ENCODE results near the gene FBXW11.

The FBXW11 gene

GRCh38 chr5:172006321-172007174 lies at the start of gene FBXW11:
TSS of gene FBXW11 (minus strand) at chr5:172006638. CDS start at chr5:172006502, 136 bp downstream.
- H3K4me3 ChIP-seq (ENCODE audit: low read depth, low read length): peak within 1 kb of the TSS; percentile 91
- peak; percentile 88 for DNase-seq (ENCODE audit: low read depth)

DNA sequence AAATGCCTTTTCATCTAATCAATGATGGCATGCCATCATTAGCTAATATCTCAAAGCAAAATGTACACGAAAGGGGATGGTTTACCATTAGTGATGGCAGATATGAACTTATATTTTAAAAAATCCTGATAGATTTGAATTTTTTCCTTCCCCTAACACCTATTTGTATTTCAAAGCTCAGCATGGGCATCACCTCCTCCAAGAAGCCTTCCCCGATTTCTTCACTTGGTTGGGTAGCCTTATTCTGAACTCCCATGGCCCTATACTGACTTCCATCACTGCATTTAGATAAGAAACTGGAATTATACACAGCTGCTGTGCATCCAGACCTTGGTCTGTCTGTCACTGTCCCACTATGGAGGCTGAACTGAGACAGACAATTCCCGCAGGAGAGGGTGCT lies 49.6 kb upstream of the FBXW11 start:
- no peak overlapping the region for H3K4me3 ChIP-seq (ENCODE audit: low read depth, low read length)
- no peak for DNase-seq (ENCODE audit: low read depth)

DNA sequence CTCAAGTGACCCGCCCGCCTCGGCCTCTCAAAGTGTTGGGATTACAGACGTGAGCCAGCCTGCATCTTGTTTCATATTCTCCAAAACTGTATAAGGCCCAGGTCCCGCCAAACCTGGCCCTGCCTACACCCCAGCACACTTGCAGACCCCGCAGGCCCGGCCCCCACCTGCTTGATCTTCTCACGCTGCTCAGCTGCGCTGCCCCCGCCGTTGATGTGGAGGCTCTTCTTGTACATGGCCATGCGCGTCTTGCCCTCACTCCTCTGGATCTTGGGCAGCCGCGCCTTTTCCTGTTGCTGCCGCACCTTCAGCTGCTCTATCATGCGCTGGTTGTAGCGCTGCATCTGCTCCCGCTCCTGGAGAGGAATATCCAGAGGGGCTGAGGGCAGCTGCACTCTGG lies 49.0 kb upstream of the FBXW11 start:
- no peak for DNase-seq (ENCODE audit: low read depth)

DNA sequence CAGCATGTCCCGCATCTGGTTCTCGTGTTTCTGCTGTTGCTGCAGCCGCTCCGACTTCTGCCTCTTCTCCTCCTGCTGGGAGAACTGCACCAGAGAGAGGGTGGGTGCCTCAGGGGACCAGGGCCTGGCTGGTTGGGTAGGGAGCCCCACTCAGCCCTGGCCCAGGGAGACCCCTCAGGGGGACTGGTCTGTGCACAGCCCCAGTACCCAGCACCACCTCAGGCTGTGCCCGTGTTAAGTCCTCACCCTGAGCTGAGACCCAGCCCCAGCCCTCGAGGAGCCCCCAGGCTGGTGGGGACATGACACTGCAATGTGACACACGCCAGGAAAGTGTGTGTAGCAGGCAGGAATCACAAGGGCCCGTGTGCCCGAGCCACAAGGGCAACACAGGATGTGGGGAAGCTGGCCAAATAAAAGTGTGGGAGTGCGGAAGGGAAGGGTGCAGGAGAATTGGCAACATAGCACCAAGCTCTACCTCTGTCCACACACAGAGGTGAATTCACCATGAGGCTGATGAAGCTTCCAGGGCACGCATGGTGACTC lies 48.2 kb upstream of the FBXW11 start:
- H3K4me3 ChIP-seq (ENCODE audit: low read depth, low read length): no peak overlapping the region
- DNase-seq (ENCODE audit: low read depth): no peak

More for the DNA sequence above, 49.0 kb upstream of the FBXW11 start:
- no peak overlapping the region for H3K4me3 ChIP-seq (ENCODE audit: low read depth, low read length)

DNA sequence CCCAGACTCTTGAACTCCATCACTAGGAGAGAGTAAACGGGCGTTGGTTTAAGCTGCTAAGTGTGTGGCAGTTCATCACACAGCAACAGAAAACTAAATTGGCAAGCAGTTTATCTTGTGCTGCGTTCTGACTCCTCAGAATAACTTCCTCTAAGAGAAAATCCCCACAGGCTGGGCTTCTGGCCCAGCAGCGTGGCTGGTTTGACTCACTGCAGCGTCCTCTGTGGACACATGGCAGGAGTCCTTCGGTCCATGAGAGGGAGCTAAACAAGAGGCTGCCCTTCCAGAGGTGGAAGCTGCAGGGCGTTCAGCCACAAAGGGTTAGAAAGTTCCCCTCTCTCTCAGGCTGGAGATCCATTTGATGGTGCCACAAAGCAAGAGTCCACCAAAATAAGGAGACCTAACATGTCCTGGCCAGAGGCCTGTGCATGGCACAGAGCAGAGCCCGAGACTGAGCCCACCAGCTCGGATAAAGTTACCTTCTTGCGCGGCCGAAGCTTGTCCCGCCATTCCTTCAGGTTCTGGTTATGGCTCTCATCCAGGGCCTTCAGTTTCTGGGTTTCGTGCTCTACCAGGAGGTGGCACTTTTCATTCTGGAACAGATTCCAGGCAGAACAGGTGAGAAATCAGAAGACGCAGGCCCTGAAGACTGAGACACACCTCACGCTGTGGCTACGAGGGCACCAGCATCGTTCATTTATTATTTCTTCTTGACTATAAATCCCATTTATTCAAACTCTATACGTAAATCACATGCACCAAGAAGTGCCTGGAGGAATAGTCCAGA lies 46.2 kb upstream of the FBXW11 start:
- no peak overlapping the region for H3K4me3 ChIP-seq (ENCODE audit: low read depth, low read length)
- peak; percentile 45 for DNase-seq (ENCODE audit: low read depth)

GRCh38 chr5:172051643-172052339 lies 45.4 kb upstream of the FBXW11 start:
- no peak for DNase-seq (ENCODE audit: low read depth)
- no peak overlapping the region for H3K4me3 ChIP-seq (ENCODE audit: low read depth, low read length)

GRCh38 chr5:172050080-172050479 lies 43.6 kb upstream of the FBXW11 start:
- DNase-seq (ENCODE audit: low read depth): no peak

GRCh38 chr5:172049226-172049796 lies 42.9 kb upstream of the FBXW11 start:
- no peak for DNase-seq (ENCODE audit: low read depth)

More at GRCh38 chr5:172050080-172050479, 43.6 kb upstream of the FBXW11 start:
- no peak overlapping the region for H3K4me3 ChIP-seq (ENCODE audit: low read depth, low read length)

DNA sequence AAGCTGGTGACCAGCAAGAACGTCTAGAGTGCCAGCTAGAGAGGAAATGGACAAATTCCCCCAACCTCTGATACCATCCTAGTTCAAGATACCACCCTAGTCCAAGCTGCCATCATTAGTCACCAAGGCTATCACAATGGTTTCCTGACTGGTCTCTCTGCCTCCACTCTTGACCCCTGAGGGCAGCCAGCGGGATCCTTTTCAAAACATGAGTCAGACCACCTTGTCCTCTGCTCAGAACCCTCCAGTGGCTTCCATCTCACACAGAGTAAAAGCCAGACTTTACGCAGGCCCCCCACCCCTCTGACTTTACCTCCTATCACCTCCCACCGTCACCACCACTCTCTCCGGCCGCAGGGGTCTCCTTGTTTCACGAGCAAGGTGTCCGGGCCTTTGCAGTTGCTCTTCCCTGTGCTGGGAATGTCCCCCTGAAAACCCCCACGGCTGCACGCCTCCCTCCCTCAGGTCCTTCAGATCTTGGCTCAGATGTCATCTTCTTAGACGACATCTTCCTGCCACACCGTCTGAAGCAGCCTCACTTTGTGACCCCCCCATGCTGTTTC lies 42.2 kb upstream of the FBXW11 start:
- H3K4me3 ChIP-seq (ENCODE audit: low read depth, low read length): no peak overlapping the region
- DNase-seq (ENCODE audit: low read depth): no peak

More at GRCh38 chr5:172049226-172049796, 42.9 kb upstream of the FBXW11 start:
- H3K4me3 ChIP-seq (ENCODE audit: low read depth, low read length): no peak overlapping the region

DNA sequence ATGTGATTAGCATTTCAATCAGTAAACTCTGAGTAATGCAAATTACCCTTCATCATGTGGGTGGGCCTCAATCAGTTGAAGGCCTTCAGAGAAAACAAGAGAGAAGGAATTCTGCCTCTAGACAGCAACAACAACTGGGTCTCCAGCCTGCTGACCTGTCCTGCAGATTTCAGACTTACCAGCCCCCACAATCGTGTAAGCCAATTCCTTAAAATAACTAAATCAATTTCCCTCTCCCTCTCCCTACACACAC lies 41.7 kb upstream of the FBXW11 start:
- no peak for DNase-seq (ENCODE audit: low read depth)
- H3K4me3 ChIP-seq (ENCODE audit: low read depth, low read length): no peak overlapping the region

GRCh38 chr5:172046593-172046992 lies 40.2 kb upstream of the FBXW11 start:
- no peak overlapping the region for H3K4me3 ChIP-seq (ENCODE audit: low read depth, low read length)
- no peak for DNase-seq (ENCODE audit: low read depth)

- no peak for DNase-seq (ENCODE audit: low read depth)
Measured at GRCh38 chr5:172045315-172045632, 38.8 kb upstream of the FBXW11 start.

DNA sequence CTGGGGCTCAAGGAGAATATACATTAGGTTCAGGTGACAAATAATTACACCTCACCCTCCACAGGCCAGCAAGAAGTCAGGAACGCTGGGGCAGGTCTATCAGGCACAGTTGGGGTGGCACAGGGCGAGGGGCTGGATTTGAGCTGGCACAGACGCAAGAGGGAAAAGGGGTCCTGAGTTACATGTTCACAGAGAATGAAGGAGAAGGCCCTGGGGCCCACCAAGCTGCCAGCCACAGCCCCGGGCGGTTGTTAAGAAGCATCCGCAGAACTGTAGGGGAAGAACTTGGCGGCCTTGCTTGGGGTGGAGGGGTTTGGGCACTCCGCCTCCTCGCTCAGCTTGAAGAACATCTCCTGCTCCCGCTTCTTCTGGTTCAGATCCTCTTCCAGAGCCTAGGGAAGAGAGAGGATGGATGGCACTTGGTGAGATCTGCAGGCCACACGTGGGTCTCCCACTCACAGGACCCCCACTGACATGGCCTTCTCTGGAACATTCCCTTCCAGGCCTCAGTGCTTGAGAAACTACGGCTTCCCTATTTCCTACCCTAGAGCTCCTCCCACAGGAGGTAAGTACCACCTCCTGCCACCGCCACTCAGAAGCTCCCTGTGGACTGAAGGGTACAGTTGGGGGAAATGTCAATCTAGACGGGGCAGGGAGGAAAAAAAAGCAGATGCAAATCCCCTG lies 38.3 kb upstream of the FBXW11 start:
- no peak for DNase-seq (ENCODE audit: low read depth)
- no peak overlapping the region for H3K4me3 ChIP-seq (ENCODE audit: low read depth, low read length)

More at GRCh38 chr5:172045315-172045632, 38.8 kb upstream of the FBXW11 start:
- H3K4me3 ChIP-seq (ENCODE audit: low read depth, low read length): no peak overlapping the region

DNA sequence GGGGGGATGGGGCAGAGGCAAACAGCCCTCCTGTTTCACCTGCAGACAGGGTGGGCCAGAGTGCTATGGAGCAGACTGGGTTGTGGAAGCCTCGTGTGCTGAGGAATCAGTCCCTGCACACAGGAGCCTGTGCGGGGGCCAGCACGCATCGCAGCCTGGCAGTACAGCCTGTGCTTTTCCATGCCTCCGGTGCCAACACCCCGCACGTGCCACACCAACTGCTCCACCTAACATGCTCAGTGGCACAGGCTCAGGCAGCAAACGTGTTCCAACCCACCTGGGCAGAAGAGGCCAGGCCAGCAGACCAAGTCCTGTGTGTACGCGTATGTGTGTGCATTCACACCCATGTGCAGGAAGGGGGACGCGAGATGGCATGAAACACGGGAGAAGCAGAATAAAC lies 37.4 kb upstream of the FBXW11 start:
- DNase-seq (ENCODE audit: low read depth): no peak
- H3K4me3 ChIP-seq (ENCODE audit: low read depth, low read length): no peak overlapping the region

DNA sequence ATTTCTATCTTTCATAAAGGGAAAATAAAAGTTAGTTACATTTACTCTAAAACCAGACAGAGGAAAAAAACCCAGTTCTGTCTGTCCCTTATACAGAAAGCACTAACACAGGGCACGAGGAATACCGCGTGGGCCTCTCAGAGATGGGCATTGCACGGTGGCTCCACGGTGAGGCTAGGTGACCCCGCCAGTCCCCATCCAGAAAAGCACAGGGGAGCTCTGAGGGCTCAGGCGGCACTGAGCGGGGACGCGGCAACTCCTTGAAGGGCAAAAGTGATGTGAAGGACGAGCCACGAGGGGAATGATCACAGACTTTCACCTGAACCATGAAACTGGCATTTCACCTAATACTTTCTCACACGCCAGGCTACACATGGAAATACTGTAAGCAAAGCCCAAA lies 35.7 kb upstream of the FBXW11 start:
- DNase-seq (ENCODE audit: low read depth): no peak
- H3K4me3 ChIP-seq (ENCODE audit: low read depth, low read length): no peak overlapping the region

- no peak for DNase-seq (ENCODE audit: low read depth)
- H3K4me3 ChIP-seq (ENCODE audit: low read depth, low read length): no peak overlapping the region
Measured at GRCh38 chr5:172038167-172038566, 31.7 kb upstream of the FBXW11 start.

- DNase-seq (ENCODE audit: low read depth): no peak
- H3K4me3 ChIP-seq (ENCODE audit: low read depth, low read length): no peak overlapping the region
Measured at GRCh38 chr5:172035049-172035448, 28.6 kb upstream of the FBXW11 start.

DNA sequence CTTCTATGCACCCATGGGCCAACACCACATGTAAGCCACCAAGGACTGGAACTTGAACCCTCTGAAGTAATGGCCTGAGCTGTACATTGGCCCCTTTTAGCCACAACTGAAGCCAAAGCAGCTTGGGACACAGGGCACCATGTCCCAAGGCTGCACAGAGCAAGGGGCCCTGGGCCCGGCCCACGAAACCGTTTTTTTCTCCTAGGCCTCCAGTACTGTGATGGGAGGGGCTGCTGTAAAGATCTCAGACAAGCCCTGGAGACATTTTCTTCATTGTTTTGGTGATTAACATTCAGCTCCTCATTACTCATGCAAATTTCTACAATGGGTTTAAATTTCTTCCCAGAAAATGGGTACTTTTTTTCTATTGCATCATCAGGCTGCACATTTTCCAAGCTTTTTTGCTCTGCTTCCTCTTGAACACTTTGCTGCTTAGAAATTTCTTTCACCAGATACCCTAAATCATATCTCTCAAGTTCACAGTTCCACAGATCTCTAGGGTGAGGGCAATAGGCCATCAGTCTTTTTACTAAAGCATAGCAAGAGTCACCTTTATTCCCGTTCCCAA lies 25.5 kb upstream of the FBXW11 start:
- no peak for DNase-seq (ENCODE audit: low read depth)
- H3K4me3 ChIP-seq (ENCODE audit: low read depth, low read length): no peak overlapping the region

- no peak overlapping the region for H3K4me3 ChIP-seq (ENCODE audit: low read depth, low read length)
- no peak for DNase-seq (ENCODE audit: low read depth)
Measured at GRCh38 chr5:172029876-172030275, 23.4 kb upstream of the FBXW11 start.
